GM12878 (cell line): ENCODE measurements around the gene FGFRL1. TPM values are rescaled to one million over a fixed set of nuclear protein-coding genes. Genes with fewer than 3 reads are reported as not detected.

Experiments
- ATAC-seq: fragments of 200-7000 bp; cut with Tn5 transposase; 3 replicates; pipeline ENCODE4 v1.9.1; 2020; ENCODE audit warnings: mild to moderate bottlenecking, moderate library complexity
- BruUV-seq: library from RNA; stranded (reverse); fragments of 400-500 nt; replicated peaks from 2 replicates; lab custom pipeline; 2021; lab: Mats Ljungman, UMichigan
- CTCF ChIA-PET: fragments of 300-600 bp; sonication (Branson Sonifier 250); formaldehyde crosslinking; extraction: SDS; loops from one replicate; lab custom pipeline; 2021; ENCODE audit warnings: inconsistent platforms; lab: Yijun Ruan, JAX
- POLR2A ChIA-PET: fragments of 350-600 bp; formaldehyde crosslinking; extraction: SDS; loops from one replicate; lab custom pipeline; 2021; ENCODE audit warnings: inconsistent platforms; lab: Charles Lee
- RAD21 ChIA-PET: fragments of 300-600 bp; sonication (Branson Sonifier 250); formaldehyde crosslinking; loops from one replicate; lab custom pipeline; 2023; ENCODE audit warnings: antibody characterized with exemption; ENCODE audit not compliant: unreplicated experiment; lab: Charles Lee
- SMC1A ChIA-PET: fragments of 300-600 bp; sonication (Branson Sonifier 250); formaldehyde crosslinking; loops from one replicate; lab custom pipeline; 2023; ENCODE audit not compliant: unreplicated experiment, uncharacterized antibody; lab: Charles Lee
- DNase-seq: peaks from one replicate; pipeline ENCODE4 v3.0.0-alpha.2; 2011; ENCODE audit warnings: low read depth, low spot score
- FAIRE-seq: peaks from 3 replicates; lab custom pipeline; 2011; peaks lifted over from hg19 to GRCh38; lab: Jason Lieb, UNC
- H2AFZ ChIP-seq: 2 replicates; pipeline ENCODE4 v1.6.0; 2011; ENCODE audit warnings: low read depth, low read length, control low read depth; ENCODE audit not compliant: control insufficient read depth
- H3K27ac ChIP-seq: 2 replicates; pipeline ENCODE4 v1.5.1; 2011; ENCODE audit warnings: control low read depth; ENCODE audit not compliant: control insufficient read depth, insufficient read depth
- H3K27me3 ChIP-seq, 2 experiments: replicated peaks in 1 of 2; 2 replicates each; pipeline versions ENCODE4 v1.6.0 to v1.6.1; 2011; ENCODE audit warnings: low read length in 1 of 2; ENCODE audit not compliant: control insufficient read depth in 2 of 2, insufficient read depth in 2 of 2
- H3K36me3 ChIP-seq, 2 experiments: 2 replicates each; pipeline ENCODE4 v1.5.1; 2011; ENCODE audit warnings: low read length in 1 of 2; ENCODE audit not compliant: control insufficient read depth in 2 of 2, insufficient read depth in 2 of 2
- H3K4me1 ChIP-seq: 2 replicates; pipeline ENCODE4 v1.6.1; 2011; ENCODE audit warnings: mild to moderate bottlenecking, low read length, moderate library complexity, mixed read lengths; ENCODE audit not compliant: control insufficient read depth, insufficient read depth
- H3K4me2 ChIP-seq: 2 replicates; pipeline ENCODE4 v1.6.0; 2011; ENCODE audit warnings: control low read depth; ENCODE audit not compliant: control insufficient read depth, insufficient read depth
- H3K4me3 ChIP-seq: fragments of 200-600 bp; sonication (generic); 2 replicates; pipeline ENCODE4 v1.5.1; 2016
- H3K79me2 ChIP-seq: 2 replicates; pipeline ENCODE4 v1.6.0; 2011; ENCODE audit warnings: low read length; ENCODE audit not compliant: control insufficient read depth, insufficient read depth
- H3K9ac ChIP-seq: 2 replicates; pipeline ENCODE4 v1.8.0; 2011; ENCODE audit warnings: low read length, control low read depth, mixed read lengths; ENCODE audit not compliant: control insufficient read depth, insufficient read depth
- H3K9me3 ChIP-seq: replicated peaks from 3 replicates; pipeline ENCODE4 v1.5.1; 2011; ENCODE audit warnings: mild to moderate bottlenecking, low read length; ENCODE audit not compliant: control insufficient read depth, insufficient read depth
- H4K20me1 ChIP-seq: 2 replicates; pipeline ENCODE4 v1.6.0; 2011; ENCODE audit not compliant: control insufficient read depth, insufficient read depth
- CREM ChIP-seq: IDR thresholded peaks from 2 replicates; pipeline ENCODE4 v1.6.1; 2014; ENCODE audit warnings: antibody characterized with exemption, low read depth
- FOS ChIP-seq: IDR thresholded peaks from 3 replicates; pipeline ENCODE4 v1.6.1; 2011; ENCODE audit warnings: borderline replicate concordance; ENCODE audit not compliant: insufficient read length; ENCODE audit errors: extremely low read depth
- KLF5 ChIP-seq: fragments of 450-650 bp; IDR thresholded peaks from 2 replicates; pipeline ENCODE4 v1.6.1; 2014; ENCODE audit warnings: mild to moderate bottlenecking; ENCODE audit not compliant: partially characterized antibody
- NRF1 ChIP-seq: conservative IDR thresholded peaks from 2 replicates; pipeline ENCODE4 v1.6.1; 2011; ENCODE audit warnings: mild to moderate bottlenecking, low read depth, low read length, improper control_type of control experiment
- RCOR1 ChIP-seq: conservative IDR thresholded peaks from 2 replicates; pipeline ENCODE4 v1.6.1; 2012; ENCODE audit warnings: low read depth, low read length, improper control_type of control experiment
- ZBTB4 ChIP-seq: fragments of 450-650 bp; formaldehyde crosslinking; IDR thresholded peaks from 2 replicates; pipeline ENCODE4 v1.4.0; 2022; ENCODE audit warnings: mild to moderate bottlenecking, moderate library complexity
- ZNF592 ChIP-seq: fragments of 450-650 bp; IDR thresholded peaks from 2 replicates; pipeline ENCODE4 v1.6.1; 2017; ENCODE audit warnings: mild to moderate bottlenecking, moderate library complexity
- ZSCAN29 ChIP-seq: fragments of 450-650 bp; IDR thresholded peaks from 2 replicates; pipeline ENCODE4 v1.6.1; 2017; ENCODE audit warnings: mild to moderate bottlenecking, moderate library complexity
- WGBS: methylation state at CpG from one replicate; pipeline ENCODE4 v1.1.6; 2016; ENCODE audit warnings: low lambda C conversion rate; ENCODE audit not compliant: insufficient replicate concordance, insufficient coverage; ENCODE audit errors: missing lambda C conversion rate; 5-methylcytosine and 5-hydroxymethylcytosine counted together
- in situ Hi-C: fragments of 300-500 bp; cut with MboI; formaldehyde crosslinking; loops from 9 replicates; pipeline ENCODE4 v1.14.3; 2018; ENCODE audit warnings: mixed read lengths
- intact Hi-C: fragments of 100-400 bp; cut with micrococcal nuclease; formaldehyde crosslinking; loops from one replicate; pipeline ENCODE4 v1.14.2; 2022; ENCODE audit not compliant: unreplicated experiment
- polyA plus RNA-seq, 11 experiments: library from polyadenylated mRNA; depleted of rRNA in 4 of 11; unstranded in 6 of 11; stranded (reverse) in 5 of 11; fragments of >200 nt; fragmentation: Nextera tagmentation in 4 of 11; fragmentation: Illumina TruSeq in 1 of 11; extraction: Ambion mirVana in 4 of 11; extraction: Trizol in 1 of 11; gene quantifications; 1 replicate in 1 of 11; 2 replicates in 10 of 11; pipeline versions ENCODE4 v1.2.1 to v1.2.3, GENCODE V29; 2011 to 2016; ENCODE audit warnings: inconsistent platforms in 2 of 11, missing spikeins in 2 of 11, low read depth in 1 of 11
- total RNA-seq, 4 experiments: library from RNA; depleted of rRNA in 3 of 4; stranded (reverse); fragments of >200 nt in 3 of 4; fragmentation: Illumina TruSeq in 1 of 4; extraction: Trizol in 1 of 4; gene quantifications; 2 replicates each; pipeline versions ENCODE4 v1.2.1 to v1.2.3, GENCODE V29; 2013 to 2021

The FGFRL1 gene
- total and polyA plus RNA-seq, 10 of the 15 experiments (the other 5 are each of a cell fraction or from before 2014, with no cell fraction given) = 0.02 to 1.5 (median 0.29) TPM; not detected in 2

GRCh38 chr4:1022739-1023066 lies 11.3 kb downstream of the FGFRL1 start:
- Histone ChIP-seq H3K9ac (no peak overlapping the region), H3K79me2 (no peaks in the 10 kb centered on the region), H3K4me3 (no peak overlapping the region), H3K9me3 (no peaks in the 10 kb centered on the region), H4K20me1 (no peaks in the 10 kb centered on the region), H3K4me2 (no peak overlapping the region), H3K4me1 (peaks cover 17% of the 10 kb centered on the region), H2AFZ (no peak overlapping the region), H3K36me3 (no peaks in the 10 kb centered on the region), H3K27me3 (no peaks in the 10 kb centered on the region), H3K27ac (no peak overlapping the region)
- no TSS peak for BruUV-seq
- intact Hi-C loops = no loop called here
- 62% methylated on average over 19 of the region's 19 CpGs for WGBS
- POLR2A ChIA-PET = no interaction called here
- SMC1A ChIA-PET = no interaction called here
- in situ Hi-C loops = no loop called here
- CTCF ChIA-PET = no interaction called here
- DNase-seq (no peak), FAIRE-seq (no peak), ATAC-seq (no peak)
- RAD21 ChIA-PET = no interaction called here
- no peak for TF ChIP-seq FOS

GRCh38 chr4:1023075-1023640 lies 11.7 kb downstream of the FGFRL1 start:
- no peak overlapping the region for H2AFZ ChIP-seq
- no peak overlapping the region for H3K9ac ChIP-seq
- intact Hi-C loops (no loop called here), in situ Hi-C loops (no loop called here)
- H3K9me3 ChIP-seq = no peaks in the 10 kb centered on the region
- ChIA-PET RAD21 (no interaction called here), SMC1A (no interaction called here), CTCF (no interaction called here), POLR2A (no interaction called here)
- no peak overlapping the region for H3K4me2 ChIP-seq
- no peaks in the 10 kb centered on the region for H3K36me3 ChIP-seq
- WGBS = 73% methylated on average over 20 of the region's 20 CpGs
- peaks cover 17% of the 10 kb centered on the region for H3K4me1 ChIP-seq
- no TSS peak for BruUV-seq
- ATAC-seq (no peak), DNase-seq (no peak), FAIRE-seq (no peak)
- no peaks in the 10 kb centered on the region for H3K27me3 ChIP-seq
- no peak overlapping the region for H3K27ac ChIP-seq
- H3K4me3 ChIP-seq = no peak overlapping the region
- no peaks in the 10 kb centered on the region for H3K79me2 ChIP-seq
- no peaks in the 10 kb centered on the region for H4K20me1 ChIP-seq
- TF ChIP-seq CREM = no peak
- TF ChIP-seq NRF1 = no peak
- TF ChIP-seq ZBTB4 = no peak
- no peak for TF ChIP-seq RCOR1
- no peak for TF ChIP-seq KLF5
- TF ChIP-seq ZSCAN29 = no peak
- no peak for TF ChIP-seq ZNF592
